H54 (cell line): Measurements from ENCODE around the gene PPP2R3B.
"Not testable (repeated sequence)": the region's sequence is repeated elsewhere in the genome, so short reads cannot be mapped to it uniquely, and the experiment has no call there.

Experiments used
- DNase-seq: peaks from one replicate; pipeline ENCODE4 v3.0.0; 2011; ENCODE audit warnings: low spot score, mixed read lengths; ENCODE audit not compliant: insufficient read length
- FAIRE-seq: peaks from 3 replicates; lab custom pipeline; 2011; peaks lifted over from hg19 to GRCh38; lab: Jason Lieb, UNC
- POLR2A ChIP-seq: IDR thresholded peaks from 2 replicates; pipeline ENCODE4 v1.6.1; 2011; ENCODE audit warnings: low read depth, mild to moderate bottlenecking, low read length

PPP2R3B gene, protein sequence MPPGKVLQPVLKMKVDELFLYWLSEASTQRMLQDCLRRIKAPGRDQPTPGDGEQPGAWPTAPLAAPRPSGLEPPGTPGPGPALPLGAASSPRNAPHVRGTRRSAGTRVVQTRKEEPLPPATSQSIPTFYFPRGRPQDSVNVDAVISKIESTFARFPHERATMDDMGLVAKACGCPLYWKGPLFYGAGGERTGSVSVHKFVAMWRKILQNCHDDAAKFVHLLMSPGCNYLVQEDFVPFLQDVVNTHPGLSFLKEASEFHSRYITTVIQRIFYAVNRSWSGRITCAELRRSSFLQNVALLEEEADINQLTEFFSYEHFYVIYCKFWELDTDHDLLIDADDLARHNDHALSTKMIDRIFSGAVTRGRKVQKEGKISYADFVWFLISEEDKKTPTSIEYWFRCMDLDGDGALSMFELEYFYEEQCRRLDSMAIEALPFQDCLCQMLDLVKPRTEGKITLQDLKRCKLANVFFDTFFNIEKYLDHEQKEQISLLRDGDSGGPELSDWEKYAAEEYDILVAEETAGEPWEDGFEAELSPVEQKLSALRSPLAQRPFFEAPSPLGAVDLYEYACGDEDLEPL

DNA sequence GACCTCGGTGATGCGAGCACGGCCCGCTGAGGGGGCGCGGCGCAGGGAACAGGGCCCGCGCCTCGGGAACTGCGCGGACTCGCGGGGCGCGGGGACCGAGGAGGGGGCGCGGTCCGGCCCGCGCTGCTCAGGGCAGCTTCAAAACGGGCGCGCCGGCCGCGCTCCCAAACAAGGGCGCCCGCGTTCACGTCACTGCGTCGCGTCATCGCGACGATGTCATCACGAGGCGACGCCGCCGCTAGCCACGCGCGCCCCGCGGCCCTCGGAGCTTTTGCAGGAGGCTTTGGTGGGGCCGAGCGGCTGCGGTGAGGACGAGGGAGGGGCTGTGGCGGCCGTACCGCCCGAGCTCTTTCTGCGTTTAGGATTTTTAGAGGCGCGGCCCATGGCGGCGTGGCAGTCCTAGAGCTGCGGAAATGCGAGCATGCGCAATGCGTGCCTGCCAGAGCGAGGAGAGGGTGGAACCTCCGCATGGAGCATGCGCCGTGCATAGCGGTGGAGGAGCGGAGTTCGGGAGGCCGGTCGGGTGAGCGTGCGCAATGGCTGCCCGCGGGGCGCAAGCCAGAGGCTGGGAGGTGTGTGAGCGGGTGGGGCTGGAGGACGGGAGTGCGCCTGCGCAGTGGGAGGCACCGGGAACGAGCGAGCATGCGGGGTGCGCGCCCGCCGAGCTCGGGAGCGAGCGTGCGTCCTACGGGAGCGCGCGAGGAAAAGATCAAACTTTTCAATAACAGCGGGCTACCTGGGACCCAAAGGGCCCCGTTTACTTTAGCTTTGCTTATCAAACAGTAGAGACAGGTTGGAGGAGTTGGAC is at the start of gene PPP2R3B:
TSS of gene PPP2R3B (minus strand) at position 140 of the 808 bp plus-strand sequence. CDS start 216 bp downstream, outside the sequence.
- TF ChIP-seq POLR2A = peak; percentile 67
- FAIRE-seq (peak; percentile 60), DNase-seq (peak; percentile 98)

DNA sequence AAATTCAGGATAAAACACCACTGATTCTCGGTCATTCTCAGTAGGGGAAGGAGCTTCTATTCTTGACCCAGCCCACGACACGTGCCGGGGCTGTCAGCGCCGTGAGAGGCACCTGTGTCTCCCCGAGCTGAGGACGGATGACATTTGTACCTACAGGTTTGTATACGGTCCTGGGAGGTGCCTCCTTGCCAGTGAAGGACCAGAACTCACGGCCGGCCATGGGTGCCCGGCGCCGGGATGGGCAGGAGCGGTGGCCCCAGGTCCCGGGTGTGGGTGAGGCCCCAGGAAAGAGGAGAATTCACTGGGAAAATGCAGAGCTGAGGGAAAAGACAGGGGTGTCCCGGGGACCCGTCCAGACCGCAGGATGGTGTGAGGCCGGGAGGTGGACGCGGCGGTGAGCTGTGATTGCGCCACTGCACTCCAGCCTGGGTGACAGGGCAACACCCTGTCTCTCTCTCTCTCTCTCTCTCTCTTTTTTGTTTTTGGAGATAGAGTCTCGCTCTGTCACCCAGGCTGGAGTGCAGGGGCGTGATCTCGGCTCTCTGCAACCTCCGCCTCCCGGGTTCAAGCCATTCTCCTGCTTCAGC is 48.9 kb upstream of the PPP2R3B start:
- DNase-seq (no peak), FAIRE-seq (no peak)
- TF ChIP-seq POLR2A = no peak

DNA sequence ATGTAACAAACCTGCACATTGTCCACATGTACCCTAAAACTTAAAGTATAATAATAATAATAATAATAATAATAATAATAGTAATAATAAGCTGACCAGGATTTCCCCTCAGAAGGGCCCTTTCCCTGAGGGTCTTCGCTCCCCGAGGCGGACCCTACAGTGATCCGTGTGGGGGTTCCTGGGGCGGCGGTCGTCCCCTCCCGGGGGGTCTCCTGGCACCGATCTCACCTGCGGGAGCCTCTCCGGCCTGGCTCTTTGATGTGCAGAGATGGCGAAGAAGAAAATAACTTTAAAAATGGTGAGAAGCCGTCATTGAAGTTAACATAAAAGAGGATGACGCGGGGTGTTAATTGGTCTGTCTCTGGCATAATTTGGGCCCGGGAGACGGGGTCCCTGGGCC is 48.2 kb upstream of the PPP2R3B start:
- no peak for TF ChIP-seq POLR2A
- no peak for DNase-seq
- no peak for FAIRE-seq

DNA sequence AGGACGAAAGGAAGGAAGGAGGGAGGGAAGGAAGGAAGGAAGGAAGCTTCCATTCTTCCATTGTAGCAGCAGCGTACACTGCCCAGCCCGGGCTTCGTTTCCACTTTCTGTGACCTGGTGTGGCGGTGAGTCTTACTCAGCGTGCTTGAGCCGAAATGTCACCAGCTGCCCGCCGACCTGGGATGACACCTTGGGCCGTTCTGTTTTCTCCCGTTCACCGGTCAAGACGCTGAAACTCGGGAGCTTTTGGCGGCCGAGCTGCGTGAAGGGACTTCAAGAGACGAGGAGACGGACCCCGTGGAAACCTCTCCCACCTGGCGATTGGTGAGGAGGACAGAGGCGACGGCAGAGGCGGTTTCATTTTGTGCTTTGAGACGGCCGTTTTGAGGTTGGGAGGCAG is 47.1 kb upstream of the PPP2R3B start:
- TF ChIP-seq POLR2A = no peak
- FAIRE-seq (no peak), DNase-seq (no peak)

DNA sequence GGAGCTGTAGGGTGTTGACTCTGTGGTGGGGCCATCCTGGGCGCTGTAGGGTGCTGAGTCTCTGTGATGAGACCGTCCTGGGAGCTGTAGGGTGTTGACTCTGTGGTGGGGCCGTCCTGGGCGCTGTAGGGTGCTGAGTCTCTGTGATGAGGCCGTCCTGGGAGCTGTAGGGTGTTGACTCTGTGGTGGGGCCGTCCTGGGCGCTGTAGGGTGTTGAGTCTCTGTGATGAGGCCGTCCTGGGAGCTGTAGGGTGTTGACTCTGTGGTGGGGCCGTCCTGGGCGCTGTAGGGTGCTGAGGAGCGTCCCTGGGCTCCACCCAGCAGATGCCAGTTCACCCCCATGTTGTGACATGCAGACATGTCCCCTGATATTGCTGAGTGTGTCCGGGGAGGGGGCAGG is 46.0 kb upstream of the PPP2R3B start:
- not testable (repeated sequence) for DNase-seq, FAIRE-seq

DNA sequence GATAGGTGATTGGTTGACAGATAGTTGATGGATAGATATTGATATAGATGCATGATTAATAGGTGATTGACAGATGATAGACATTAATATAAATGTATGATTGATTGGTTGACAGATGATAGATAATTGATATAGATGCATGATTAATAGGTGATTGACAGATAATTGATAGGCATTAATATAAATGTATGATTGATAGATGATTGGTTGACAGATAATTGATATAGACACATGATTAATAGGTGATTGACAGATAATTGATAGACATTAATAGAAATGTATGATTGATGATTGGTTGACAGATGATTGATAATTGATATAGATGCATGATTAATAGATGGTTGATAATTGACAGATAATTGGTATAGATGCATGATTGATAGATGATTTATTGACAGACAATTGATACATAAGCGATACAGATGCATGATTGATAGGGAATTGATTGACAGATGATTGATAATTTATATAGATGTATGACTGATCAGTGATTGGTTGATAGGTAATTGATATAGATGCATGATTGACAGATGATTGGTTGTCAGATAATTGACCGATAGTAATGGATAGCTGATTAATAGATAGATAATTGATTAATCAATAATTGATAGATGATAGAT is 44.9 kb upstream of the PPP2R3B start:
- DNase-seq (no peak), FAIRE-seq (no peak)
- TF ChIP-seq POLR2A = no peak

DNA sequence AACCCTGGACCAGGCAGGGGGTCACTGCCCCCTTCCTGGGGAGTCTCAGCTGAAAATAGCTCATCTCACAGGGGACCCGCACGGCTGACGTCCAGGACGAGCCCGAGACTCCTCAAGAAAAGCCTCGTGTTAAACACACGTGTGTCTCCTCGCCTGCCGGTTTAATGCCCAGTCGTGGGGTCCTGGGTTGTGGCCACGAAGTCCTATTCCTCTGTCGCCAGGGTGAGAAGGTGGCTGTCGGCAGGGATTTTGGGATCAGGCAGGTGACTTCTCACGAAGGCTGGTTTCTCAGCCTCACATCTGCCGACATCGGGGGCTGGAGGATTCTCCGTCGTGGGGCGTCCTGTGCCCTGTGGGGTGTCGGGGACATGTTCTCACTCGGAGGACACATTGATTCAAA is 44.3 kb upstream of the PPP2R3B start:
- no peak for DNase-seq
- FAIRE-seq = no peak
- no peak for TF ChIP-seq POLR2A

DNA sequence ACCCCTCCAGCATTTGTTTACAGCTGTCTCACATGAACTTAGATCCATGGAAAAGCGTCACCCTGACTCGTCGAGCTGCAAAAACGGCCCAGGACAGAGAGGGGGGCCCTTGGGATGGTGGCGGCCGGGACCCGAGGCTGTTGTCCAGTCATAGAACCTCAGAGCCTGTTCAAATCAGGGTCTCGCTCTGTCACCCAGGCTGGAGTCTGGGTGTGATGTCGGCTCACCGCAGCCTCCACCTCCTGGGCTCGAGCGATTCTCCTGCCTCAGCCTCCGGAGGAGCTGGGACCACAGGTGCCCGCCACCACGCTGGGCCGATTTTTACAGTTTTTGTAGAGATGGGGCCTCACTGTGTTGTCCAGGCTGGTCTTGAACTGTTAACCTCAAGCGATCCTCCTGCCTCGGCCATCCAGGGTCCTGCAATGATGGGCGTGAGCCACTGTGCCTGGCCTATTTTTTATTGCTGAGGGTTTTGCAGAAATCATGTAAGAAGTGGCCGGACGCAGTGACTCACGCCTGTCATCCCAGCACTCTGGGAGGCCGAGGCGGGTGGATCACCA is 42.6 kb upstream of the PPP2R3B start:
- TF ChIP-seq POLR2A = no peak
- FAIRE-seq (no peak), DNase-seq (no peak)

DNA sequence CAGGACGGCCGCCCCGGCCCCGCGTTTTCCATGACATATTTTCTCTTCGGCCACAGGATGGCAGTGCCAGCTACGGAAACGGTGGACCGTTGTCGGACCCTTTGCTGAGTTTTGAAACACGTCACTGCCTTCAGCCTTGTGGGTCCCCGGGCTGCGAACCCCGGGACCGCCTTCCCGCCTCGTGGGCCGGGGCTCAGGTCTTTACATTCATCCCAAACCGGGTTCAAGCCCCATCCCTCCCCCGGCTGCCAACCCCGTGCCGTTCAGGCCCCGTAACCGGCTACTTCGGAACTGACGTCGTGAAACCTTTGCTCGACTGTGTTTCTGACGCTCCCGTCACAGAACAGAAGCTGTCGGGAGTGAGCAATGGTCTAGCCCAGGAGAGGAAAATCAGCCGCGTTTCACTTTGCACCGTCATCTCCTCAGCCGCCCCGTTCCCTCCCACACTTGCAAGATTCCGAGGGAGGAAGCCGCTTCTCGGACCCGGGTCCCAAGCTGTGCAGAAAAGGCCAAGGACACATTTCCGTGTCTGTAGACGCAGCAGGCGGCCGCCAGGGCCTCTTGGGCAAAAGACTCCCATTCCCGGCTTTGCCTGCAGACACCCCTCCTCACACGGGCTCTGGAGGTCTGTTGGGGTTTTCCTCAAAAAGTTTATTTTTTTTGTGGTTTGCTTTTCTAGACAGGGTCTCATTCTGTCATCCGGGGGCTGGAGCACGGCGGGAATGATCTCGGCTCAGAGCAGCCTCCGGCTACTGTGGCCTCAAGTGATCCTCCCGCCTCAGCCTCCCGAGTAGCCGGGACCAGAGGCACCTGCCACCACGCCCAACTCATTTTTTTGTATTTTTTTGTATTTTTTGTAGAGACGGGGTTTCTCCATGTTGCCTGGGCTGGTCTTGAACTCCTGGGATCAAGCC is 41.4 kb upstream of the PPP2R3B start:
- DNase-seq (no peak), FAIRE-seq (no peak)
- TF ChIP-seq POLR2A = no peak

DNA sequence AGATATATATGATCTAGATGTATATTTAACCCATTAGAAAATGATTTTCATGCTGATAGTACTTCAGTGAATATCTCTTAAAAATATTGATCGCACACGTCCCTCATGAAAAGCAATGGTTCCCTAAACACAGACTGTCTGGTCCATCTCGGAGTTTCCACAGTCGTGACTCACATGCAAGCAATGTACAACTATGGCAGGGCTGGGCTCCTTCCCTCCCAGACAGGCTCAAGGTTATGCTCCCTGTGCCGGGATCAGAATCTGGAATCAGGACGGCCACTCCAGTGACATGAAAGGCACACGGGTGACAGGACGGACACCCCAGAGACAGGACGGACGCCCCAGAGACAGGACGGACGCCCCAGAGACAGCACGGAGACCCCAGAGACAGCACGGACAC is 40.2 kb upstream of the PPP2R3B start:
- TF ChIP-seq POLR2A = no peak
- FAIRE-seq (no peak), DNase-seq (peak; percentile 38)

DNA sequence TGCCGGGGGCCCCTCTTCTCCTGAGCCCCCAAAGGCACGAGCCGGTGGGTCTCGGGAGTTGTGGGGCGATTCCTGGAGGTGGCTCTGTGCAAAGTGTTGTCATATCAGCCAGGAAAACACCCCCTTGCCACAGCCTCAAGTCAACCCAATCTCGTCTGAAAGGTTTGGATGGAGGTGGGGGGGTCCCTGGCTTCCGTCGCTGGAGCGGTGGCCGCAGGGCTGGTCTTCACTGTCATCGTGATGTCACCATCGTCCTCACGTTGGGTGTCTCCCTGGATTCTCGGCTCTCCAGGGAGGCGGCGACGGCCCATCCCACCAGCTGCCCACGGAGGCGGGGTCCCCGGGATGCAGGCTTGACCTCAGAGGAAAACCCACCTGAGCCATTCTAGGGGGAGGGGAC is 38.3 kb upstream of the PPP2R3B start:
- DNase-seq (no peak), FAIRE-seq (no peak)
- TF ChIP-seq POLR2A = no peak

DNA sequence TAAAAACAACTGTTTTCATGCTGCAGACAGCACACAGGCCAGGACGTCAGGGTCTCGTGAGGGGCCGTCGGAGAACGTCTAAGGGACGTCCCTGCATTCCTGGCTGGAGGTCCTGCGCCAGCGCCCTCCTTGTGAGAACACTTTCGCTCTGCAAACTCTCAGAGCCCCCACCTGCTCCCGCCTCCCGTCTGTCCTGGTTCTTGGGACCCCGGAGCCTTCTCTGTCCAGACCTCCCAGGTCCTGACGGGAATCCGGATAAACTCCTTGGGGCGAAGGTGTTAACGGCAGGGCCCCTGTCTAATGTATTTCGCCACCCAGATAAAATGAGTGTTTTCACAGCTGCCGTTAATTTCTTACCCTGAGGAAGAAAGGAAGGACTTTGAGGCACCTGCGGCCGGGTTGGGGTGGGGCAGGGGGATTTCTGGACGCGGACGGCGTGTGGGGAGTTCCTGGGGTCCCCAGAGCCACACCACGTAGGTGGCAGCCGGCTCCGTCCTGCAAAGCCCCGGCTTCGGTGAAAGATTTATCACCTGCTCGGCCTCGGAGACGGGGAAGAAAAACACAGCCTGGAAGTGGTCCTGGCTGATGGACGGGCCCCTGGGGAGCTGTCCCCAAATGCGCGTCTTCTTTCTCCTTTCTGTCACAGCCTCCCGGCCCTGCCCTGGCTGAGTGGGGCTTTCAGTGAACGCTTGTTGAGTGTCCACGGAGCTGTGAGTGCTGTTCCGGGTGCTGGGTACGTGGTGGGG is 35.1 kb upstream of the PPP2R3B start:
- no peak for TF ChIP-seq POLR2A
- DNase-seq = no peak
- FAIRE-seq = no peak
